CD14-positive monocyte (primary cell): Measurements from ENCODE around the gene TAS1R1. TPM values are rescaled to one million over a fixed set of nuclear protein-coding genes. Genes with fewer than 3 reads are reported as not detected.
A peak's percentile ranks its signal among the peaks of the same experiment; 100 is the strongest.
"Not testable (repeated sequence)": the region's sequence is repeated elsewhere in the genome, so short reads cannot be mapped to it uniquely, and the experiment has no call there.

Experiments used
- DNase-seq, 3 donors: peaks; one replicate each; pipeline ENCODE4 v3.0.0-alpha.2; 2011 to 2022
- H2AFZ ChIP-seq: 2 replicates; pipeline ENCODE4 v1.6.0; 2012; ENCODE audit warnings: mild to moderate bottlenecking, low read depth, low read length, inconsistent platforms; ENCODE audit not compliant: insufficient read depth, poor library complexity, severe bottlenecking
- H3K27ac ChIP-seq, 2 donors: 1 replicate in 1 of 2; 2 replicates in 1 of 2; pipeline ENCODE4 v1.5.1; 2012 to 2013; ENCODE audit warnings: low read length in 2 of 2, control low read depth in 1 of 2, inconsistent platforms in 1 of 2, low read depth in 1 of 2, mild to moderate bottlenecking in 1 of 2
- H3K27me3 ChIP-seq, 2 donors: one replicate each; pipeline versions ENCODE4 v1.6.0 to v1.6.1; 2011 to 2013; ENCODE audit warnings: low read length in 2 of 2; ENCODE audit not compliant: control insufficient read depth in 2 of 2, insufficient read depth in 2 of 2
- H3K36me3 ChIP-seq, 2 donors: replicated peaks in 1 of 2; 1 replicate in 1 of 2; 2 replicates in 1 of 2; pipeline versions ENCODE4 v1.5.1 to v1.6.1; 2012 to 2013; ENCODE audit warnings: low read length in 2 of 2, control low read depth in 1 of 2, inconsistent platforms in 1 of 2, mild to moderate bottlenecking in 1 of 2; ENCODE audit not compliant: insufficient read depth in 2 of 2, control insufficient read depth in 1 of 2
- H3K4me1 ChIP-seq, 2 donors: 1 replicate in 1 of 2; 2 replicates in 1 of 2; pipeline versions ENCODE4 v1.5.1 to v1.6.1; 2012 to 2013; ENCODE audit warnings: low read length in 2 of 2, control low read depth in 1 of 2, inconsistent platforms in 1 of 2, mild to moderate bottlenecking in 1 of 2, moderate library complexity in 1 of 2; ENCODE audit not compliant: insufficient read depth in 2 of 2, control insufficient read depth in 1 of 2
- H3K4me2 ChIP-seq: replicated peaks from 2 replicates; pipeline ENCODE3; 2012; ENCODE audit warnings: low read length, moderate library complexity, mild to moderate bottlenecking; ENCODE audit not compliant: poor library complexity, severe bottlenecking; ENCODE audit errors: extremely low read depth
- H3K4me3 ChIP-seq, 3 experiments: fragments of 200-600 bp in 1 of 3; sonication (generic) in 1 of 3; replicated peaks in 1 of 3; 1 replicate in 2 of 3; 2 replicates in 1 of 3; pipeline ENCODE4 v1.5.1; 2011 to 2013; ENCODE audit warnings: low read length in 3 of 3, mild to moderate bottlenecking in 3 of 3, control low read depth in 2 of 3, low read depth in 2 of 3, inconsistent platforms in 1 of 3, moderate library complexity in 1 of 3
- H3K79me2 ChIP-seq: 2 replicates; pipeline ENCODE4 v1.6.0; 2012; ENCODE audit warnings: mild to moderate bottlenecking, control low read depth, inconsistent platforms, low read length, moderate library complexity; ENCODE audit not compliant: insufficient read depth
- H3K9ac ChIP-seq: 2 replicates; pipeline ENCODE4 v1.6.0; 2017; ENCODE audit warnings: low read length, mild to moderate bottlenecking; ENCODE audit not compliant: insufficient read depth, poor library complexity, severe bottlenecking
- H3K9me3 ChIP-seq, 2 donors: replicated peaks in 1 of 2; 1 replicate in 1 of 2; 2 replicates in 1 of 2; pipeline versions ENCODE4 v1.5.1 to v1.6.1; 2012 to 2013; ENCODE audit warnings: low read length in 2 of 2, control low read depth in 1 of 2; ENCODE audit not compliant: control insufficient read depth in 1 of 2, insufficient read depth in 1 of 2
- H4K20me1 ChIP-seq: 2 replicates; pipeline ENCODE4 v1.6.0; 2012; ENCODE audit warnings: mild to moderate bottlenecking, low read length, control low read depth, moderate library complexity; ENCODE audit not compliant: insufficient read depth
- H3K27ac Mint-ChIP-seq, 7 donors: one replicate each; pipeline ENCODE4 v1.8.0; 2020; ENCODE audit warnings: mild to moderate bottlenecking in 7 of 7, mixed read lengths in 7 of 7, moderate library complexity in 6 of 7, inconsistent platforms in 2 of 7
- H3K27me3 Mint-ChIP-seq, 3 donors: one replicate each; pipeline ENCODE4 v1.8.0; 2021 to 2022; ENCODE audit warnings: low read depth in 3 of 3, mild to moderate bottlenecking in 3 of 3, mixed read lengths in 3 of 3, moderate library complexity in 3 of 3, inconsistent platforms in 1 of 3
- H3K36me3 Mint-ChIP-seq, 2 donors: one replicate each; pipeline ENCODE4 v1.8.0; 2020; ENCODE audit warnings: mixed read lengths in 2 of 2, inconsistent platforms in 1 of 2, mild to moderate bottlenecking in 1 of 2
- H3K4me1 Mint-ChIP-seq: one replicate; pipeline ENCODE4 v1.8.0; 2020; ENCODE audit warnings: mild to moderate bottlenecking, mixed read lengths
- H3K4me3 Mint-ChIP-seq, 2 donors: one replicate each; pipeline ENCODE4 v1.8.0; 2020; ENCODE audit warnings: mild to moderate bottlenecking in 2 of 2, mixed read lengths in 2 of 2, moderate library complexity in 1 of 2
- H3K9me3 Mint-ChIP-seq, 7 donors: one replicate each; pipeline ENCODE4 v1.8.0; 2020 to 2022; ENCODE audit warnings: mixed read lengths in 7 of 7, mild to moderate bottlenecking in 6 of 7, moderate library complexity in 6 of 7, inconsistent platforms in 2 of 7
- WGBS: methylation state at CpG from one replicate; pipeline ENCODE4 v1.1.5; 2013; ENCODE audit warnings: missing lambda C conversion rate; ENCODE audit not compliant: insufficient coverage; 5-methylcytosine and 5-hydroxymethylcytosine counted together
- intact Hi-C, 2 donors: fragments of 100-400 bp; cut with micrococcal nuclease; formaldehyde crosslinking; loops; one replicate each; pipeline versions ENCODE4 v1.15.0 to v1.15.1; 2023
- polyA plus RNA-seq, 3 donors: library from polyadenylated mRNA; depleted of rRNA in 1 of 3; unstranded in 2 of 3; stranded (reverse) in 1 of 3; fragments of 300-500 nt in 2 of 3; fragments of >200 nt in 1 of 3; fragmentation: Illumina TruSeq in 2 of 3; gene quantifications; 1 replicate in 2 of 3; 2 replicates in 1 of 3; pipeline ENCODE4 v1.2.3, GENCODE V29; 2012 to 2021
- TF ChIP-seq, protein P1 (sequence below): fragments of 200-600 bp; IDR thresholded peaks from one replicate; pipeline ENCODE4 v1.8.0; 2022; ENCODE audit warnings: antibody characterized with exemption, mild to moderate bottlenecking

The TAS1R1 gene
- polyA plus RNA-seq, 3 donors, result not detected

DNA sequence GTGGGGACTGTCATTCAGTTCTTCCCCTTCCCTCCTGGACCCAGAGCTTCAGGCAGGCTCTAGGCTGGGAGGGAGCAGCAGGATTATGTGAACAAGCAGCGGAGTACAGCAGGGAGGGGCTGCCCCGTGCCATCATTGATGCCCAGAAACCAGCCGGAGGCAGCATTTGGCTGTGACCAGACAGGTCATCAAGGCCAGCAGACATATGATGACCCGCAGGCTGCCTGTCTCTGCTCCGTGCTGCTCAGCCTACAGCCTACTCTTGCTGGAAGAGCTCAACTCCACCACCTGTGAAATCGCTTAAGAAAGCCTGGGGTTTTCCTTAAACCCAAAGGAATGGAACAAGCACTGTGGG lies 42.6 kb downstream of the TAS1R1 start:
- no peak overlapping the region for H3K9ac ChIP-seq
- H3K27ac ChIP-seq, result peak overlapping the region in 1 of 2 donors; percentile 4
- H3K4me2 ChIP-seq, result no peak overlapping the region
- H4K20me1 ChIP-seq, result peaks cover 96% of the 10 kb centered on the region
- intact Hi-C loops, result no loop called here
- TF ChIP-seq, protein P1, sequence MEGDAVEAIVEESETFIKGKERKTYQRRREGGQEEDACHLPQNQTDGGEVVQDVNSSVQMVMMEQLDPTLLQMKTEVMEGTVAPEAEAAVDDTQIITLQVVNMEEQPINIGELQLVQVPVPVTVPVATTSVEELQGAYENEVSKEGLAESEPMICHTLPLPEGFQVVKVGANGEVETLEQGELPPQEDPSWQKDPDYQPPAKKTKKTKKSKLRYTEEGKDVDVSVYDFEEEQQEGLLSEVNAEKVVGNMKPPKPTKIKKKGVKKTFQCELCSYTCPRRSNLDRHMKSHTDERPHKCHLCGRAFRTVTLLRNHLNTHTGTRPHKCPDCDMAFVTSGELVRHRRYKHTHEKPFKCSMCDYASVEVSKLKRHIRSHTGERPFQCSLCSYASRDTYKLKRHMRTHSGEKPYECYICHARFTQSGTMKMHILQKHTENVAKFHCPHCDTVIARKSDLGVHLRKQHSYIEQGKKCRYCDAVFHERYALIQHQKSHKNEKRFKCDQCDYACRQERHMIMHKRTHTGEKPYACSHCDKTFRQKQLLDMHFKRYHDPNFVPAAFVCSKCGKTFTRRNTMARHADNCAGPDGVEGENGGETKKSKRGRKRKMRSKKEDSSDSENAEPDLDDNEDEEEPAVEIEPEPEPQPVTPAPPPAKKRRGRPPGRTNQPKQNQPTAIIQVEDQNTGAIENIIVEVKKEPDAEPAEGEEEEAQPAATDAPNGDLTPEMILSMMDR, result no peak
- Mint-ChIP-seq H3K27ac (peak overlapping the region in 3 of 7 donors; percentile 37 to 50 (median 41)), H3K4me1 (peaks cover 37% of the 10 kb centered on the region), H3K4me3 (no peak overlapping the region), H3K27me3 (no peaks in the 10 kb centered on the region), H3K9me3 (peaks cover 0 to 2% (median 0%) of the 10 kb centered on the region in 7 donors), H3K36me3 (peaks cover 49 to 69% of the 10 kb centered on the region in 2 donors)
- no peak for DNase-seq
- H3K27me3 ChIP-seq, result no peaks in the 10 kb centered on the region
- WGBS, result 96% methylated on average over 5 of the region's 6 CpGs
- peaks cover 51 to 55% of the 10 kb centered on the region in 2 donors for H3K36me3 ChIP-seq
- no peak overlapping the region for H2AFZ ChIP-seq
- no peak overlapping the region for H3K4me3 ChIP-seq
- H3K79me2 ChIP-seq, result peaks cover 76% of the 10 kb centered on the region
- peaks cover 28 to 50% of the 10 kb centered on the region in 2 donors for H3K4me1 ChIP-seq
- no peaks in the 10 kb centered on the region for H3K9me3 ChIP-seq

DNA sequence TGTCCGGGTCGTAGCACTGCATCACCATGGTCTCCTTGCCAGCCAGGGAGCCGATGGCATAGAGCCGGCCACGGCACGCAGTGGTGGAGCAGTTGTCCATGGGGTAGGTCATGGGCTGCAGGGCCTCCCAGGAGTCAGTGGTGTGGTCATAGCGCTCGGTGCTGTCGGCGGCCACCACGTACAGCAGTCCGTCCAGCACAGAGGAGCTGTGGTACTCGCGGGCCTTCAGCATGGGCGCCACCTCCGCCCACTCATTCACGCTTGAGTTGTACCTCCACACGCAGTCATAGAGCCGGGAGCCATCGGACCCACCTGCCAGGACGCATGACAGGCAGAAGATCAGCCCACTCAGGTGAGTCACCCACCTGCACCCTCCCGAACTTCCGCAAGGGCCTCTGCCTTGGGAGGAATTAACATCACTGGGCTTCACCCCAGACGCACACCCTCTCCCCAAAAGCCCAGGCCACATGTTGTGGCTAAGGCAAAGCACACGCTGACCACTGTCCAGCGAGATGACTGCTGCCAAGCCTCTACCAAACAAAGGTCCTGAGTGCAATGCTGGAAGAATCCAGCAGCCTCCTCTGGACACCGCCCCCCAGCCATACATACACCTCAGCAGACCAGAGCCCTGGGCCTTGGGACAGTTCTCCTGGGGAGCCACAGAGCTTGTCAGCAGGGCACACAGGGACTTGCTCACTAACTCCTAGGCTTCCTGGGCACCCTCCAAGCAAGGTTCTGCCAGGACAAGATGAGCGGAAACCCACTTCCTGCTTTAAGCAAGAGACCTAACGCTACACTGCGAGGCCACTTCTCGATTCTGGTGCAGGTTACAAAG lies 44.3 kb downstream of the TAS1R1 start:
- H3K4me3 Mint-ChIP-seq, result peak overlapping the region; percentile 89 to 95
- H3K9ac ChIP-seq, result peak overlapping the region; percentile 61
- H3K36me3 ChIP-seq, result peaks cover 35 to 39% of the 10 kb centered on the region in 2 donors

DNA sequence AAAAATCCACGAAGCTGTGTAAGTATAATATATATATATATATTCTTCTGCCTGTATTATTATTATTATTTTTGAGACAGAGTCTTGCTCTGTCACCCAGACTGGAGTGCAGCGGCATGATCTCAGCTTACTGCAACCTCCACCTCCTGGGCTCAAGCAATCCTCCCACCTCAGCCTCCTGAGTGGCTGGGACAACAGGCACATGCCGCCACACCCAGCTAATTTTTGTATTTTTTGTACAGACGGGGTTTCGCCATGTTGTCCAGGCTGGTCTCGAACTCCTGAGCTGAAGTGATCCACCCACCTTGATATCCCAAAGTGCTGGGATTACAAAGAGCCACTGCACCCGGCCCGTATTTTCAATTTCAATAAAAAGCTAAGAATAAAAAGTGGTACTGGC lies 44.9 kb downstream of the TAS1R1 start:
- H3K4me1 ChIP-seq, result peaks cover 40 to 67% of the 10 kb centered on the region in 2 donors
- intact Hi-C loops, result loop anchor here in 1 of 2 donors (2.0 to 10.0 kb wide), 2 partner anchors 19 to 185 kb away; partner anchors contain the start of gene CAMTA1
- Mint-ChIP-seq H3K36me3 (peaks cover 31 to 46% of the 10 kb centered on the region in 2 donors), H3K4me3 (peak overlapping the region; percentile 89 to 95), H3K27ac (peak overlapping the region; percentile 92 to 98 (median 96)), H3K4me1 (peaks cover 46% of the 10 kb centered on the region)
- H3K4me3 ChIP-seq, result peak overlapping the region; percentile 64 to 93 (median 78)
- not testable (repeated sequence) for H3K27me3 Mint-ChIP-seq, H3K9me3 Mint-ChIP-seq, H3K27me3 ChIP-seq, DNase-seq, H2AFZ ChIP-seq, H3K9me3 ChIP-seq
- WGBS, result 27% methylated on average over 4 of the region's 8 CpGs
- peak overlapping the region; percentile 97 for H3K9ac ChIP-seq
- H3K27ac ChIP-seq, result peak overlapping the region; percentile 92 to 99
- H3K36me3 ChIP-seq, result peaks cover 30 to 33% of the 10 kb centered on the region in 2 donors
- peak overlapping the region; percentile 94 for H3K4me2 ChIP-seq
- H4K20me1 ChIP-seq, result peaks cover 74% of the 10 kb centered on the region
- H3K79me2 ChIP-seq, result peaks cover 74% of the 10 kb centered on the region

More for the DNA sequence above, 44.3 kb downstream of the TAS1R1 start:
- Histone ChIP-seq H4K20me1 (peaks cover 80% of the 10 kb centered on the region), H3K27me3 (no peaks in the 10 kb centered on the region), H3K9me3 (no peaks in the 10 kb centered on the region), H3K4me1 (peaks cover 35 to 61% of the 10 kb centered on the region in 2 donors), H3K4me2 (peak overlapping the region; percentile 94), H3K4me3 (peak overlapping the region; percentile 64 to 93 (median 78)), H2AFZ (no peak overlapping the region), H3K79me2 (peaks cover 76% of the 10 kb centered on the region), H3K27ac (peak overlapping the region; percentile 80 to 92)
- Mint-ChIP-seq H3K36me3 (peaks cover 35 to 53% of the 10 kb centered on the region in 2 donors), H3K9me3 (peaks cover 0 to 2% (median 0%) of the 10 kb centered on the region in 7 donors), H3K4me1 (peaks cover 45% of the 10 kb centered on the region), H3K27ac (peak overlapping the region; percentile 88 to 96 (median 92)), H3K27me3 (no peaks in the 10 kb centered on the region)
- TF ChIP-seq, protein P1, result no peak
- DNase-seq, result peak; percentile 60 to 81 (median 75)
- intact Hi-C loops, result no loop called here
- 69% methylated on average over 27 of the region's 31 CpGs for WGBS
